Measurements from ENCODE around the gene ZBTB4.

ZBTB4 gene

GRCh38 chr17:7497636-7498035 is 18.2 kb upstream of the ZBTB4 start:
- Histone ChIP-seq H2AFZ (ENCODE audit: low read depth, low read length) (no peak overlapping the region), H3K27me3 (ENCODE audit: low read depth, low read length) (no peaks in the 10 kb centered on the region), H3K9ac (ENCODE audit: low read length) (no peak overlapping the region), H4K20me1 (ENCODE audit: insufficient read depth, low read length) (peaks cover 18% of the 10 kb centered on the region), H3K9me3 (ENCODE audit: insufficient read depth, low read length) (no peaks in the 10 kb centered on the region), H3K4me3 (ENCODE audit: low read length) (no peak overlapping the region), H3K79me2 (ENCODE audit: low read length) (peaks cover 33% of the 10 kb centered on the region), H3K27ac (ENCODE audit: low read length) (no peak overlapping the region), H3K36me3 (replicated peaks; ENCODE audit: low read depth, low read length) (peaks cover 43% of the 10 kb centered on the region), H3K4me1 (ENCODE audit: low read length) (no peaks in the 10 kb centered on the region), H3K4me2 (ENCODE audit: low read length) (no peak overlapping the region)
- TF ChIP-seq EZH2phosphoT487 (IDR thresholded peaks at IDR 0.05; ENCODE audit: low read depth) (no peak), CTCF (IDR thresholded peaks at IDR 0.05; ENCODE audit: low read depth, low read length) (no peak)

GRCh38 chr17:7497228-7497627 is 17.8 kb upstream of the ZBTB4 start:
- Histone ChIP-seq H3K27ac (ENCODE audit: low read length) (no peak overlapping the region), H3K9ac (ENCODE audit: low read length) (no peak overlapping the region), H4K20me1 (ENCODE audit: insufficient read depth, low read length) (peaks cover 20% of the 10 kb centered on the region), H3K4me2 (ENCODE audit: low read length) (no peak overlapping the region), H3K9me3 (ENCODE audit: insufficient read depth, low read length) (no peaks in the 10 kb centered on the region), H3K4me1 (ENCODE audit: low read length) (no peaks in the 10 kb centered on the region), H3K79me2 (ENCODE audit: low read length) (peaks cover 37% of the 10 kb centered on the region), H3K4me3 (ENCODE audit: low read length) (no peak overlapping the region), H2AFZ (ENCODE audit: low read depth, low read length) (no peak overlapping the region), H3K36me3 (replicated peaks; ENCODE audit: low read depth, low read length) (peaks cover 40% of the 10 kb centered on the region), H3K27me3 (ENCODE audit: low read depth, low read length) (no peaks in the 10 kb centered on the region)
- no peak for TF ChIP-seq EZH2phosphoT487 (IDR thresholded peaks at IDR 0.05; ENCODE audit: low read depth)
- no peak for TF ChIP-seq CTCF (IDR thresholded peaks at IDR 0.05; ENCODE audit: low read depth, low read length)

- TF ChIP-seq CTCF (IDR thresholded peaks at IDR 0.05; ENCODE audit: low read depth, low read length) (no peak), EZH2phosphoT487 (IDR thresholded peaks at IDR 0.05; ENCODE audit: low read depth) (no peak)
- peaks cover 39% of the 10 kb centered on the region for H3K36me3 ChIP-seq (replicated peaks; ENCODE audit: low read depth, low read length)
- no peaks in the 10 kb centered on the region for H3K4me1 ChIP-seq (ENCODE audit: low read length)
- H3K9ac ChIP-seq (ENCODE audit: low read length) = no peak overlapping the region
- H2AFZ ChIP-seq (ENCODE audit: low read depth, low read length) = no peak overlapping the region
- no peaks in the 10 kb centered on the region for H3K9me3 ChIP-seq (ENCODE audit: insufficient read depth, low read length)
- no peak overlapping the region for H3K4me3 ChIP-seq (ENCODE audit: low read length)
- H3K4me2 ChIP-seq (ENCODE audit: low read length) = no peak overlapping the region
- H3K27ac ChIP-seq (ENCODE audit: low read length) = no peak overlapping the region
- peaks cover 43% of the 10 kb centered on the region for H3K79me2 ChIP-seq (ENCODE audit: low read length)
- H3K27me3 ChIP-seq (ENCODE audit: low read depth, low read length) = no peaks in the 10 kb centered on the region
- peaks cover 25% of the 10 kb centered on the region for H4K20me1 ChIP-seq (ENCODE audit: insufficient read depth, low read length)
These were observed 17.2 kb upstream of the ZBTB4 start for GRCh38 chr17:7496470-7497183.

- Histone ChIP-seq H3K36me3 (replicated peaks; ENCODE audit: low read depth, low read length) (peaks cover 36% of the 10 kb centered on the region), H3K4me3 (ENCODE audit: low read length) (no peak overlapping the region), H3K27ac (ENCODE audit: low read length) (no peak overlapping the region), H3K79me2 (ENCODE audit: low read length) (peaks cover 50% of the 10 kb centered on the region), H3K4me2 (ENCODE audit: low read length) (no peak overlapping the region), H4K20me1 (ENCODE audit: insufficient read depth, low read length) (peaks cover 32% of the 10 kb centered on the region), H3K27me3 (ENCODE audit: low read depth, low read length) (no peaks in the 10 kb centered on the region), H3K9ac (ENCODE audit: low read length) (no peak overlapping the region), H3K4me1 (ENCODE audit: low read length) (no peaks in the 10 kb centered on the region), H3K9me3 (ENCODE audit: insufficient read depth, low read length) (no peaks in the 10 kb centered on the region), H2AFZ (ENCODE audit: low read depth, low read length) (no peak overlapping the region)
- TF ChIP-seq CTCF (IDR thresholded peaks at IDR 0.05; ENCODE audit: low read depth, low read length) = no peak
- TF ChIP-seq EZH2phosphoT487 (IDR thresholded peaks at IDR 0.05; ENCODE audit: low read depth) = no peak
These were observed 16.5 kb upstream of the ZBTB4 start for GRCh38 chr17:7495906-7496434.
